IPS-15b (cell line): ENCODE measurements around the gene ANKS1A.

Experiments used
- H3K27me3 ChIP-seq: one replicate; pipeline ENCODE4 v1.6.1; 2013; ENCODE audit warnings: low read length; ENCODE audit not compliant: control insufficient read depth, insufficient read depth
- H3K36me3 ChIP-seq: one replicate; pipeline ENCODE4 v1.6.1; 2013; ENCODE audit warnings: low read length; ENCODE audit not compliant: control insufficient read depth, insufficient read depth
- H3K4me1 ChIP-seq: one replicate; pipeline ENCODE4 v1.6.1; 2013; ENCODE audit warnings: mild to moderate bottlenecking, low read length; ENCODE audit not compliant: control insufficient read depth, insufficient read depth
- H3K4me3 ChIP-seq: one replicate; pipeline ENCODE4 v1.5.1; 2013; ENCODE audit warnings: low read depth, low read length
- H3K9ac ChIP-seq: one replicate; pipeline ENCODE4 v1.6.1; 2013; ENCODE audit warnings: low read depth, mild to moderate bottlenecking, low read length
- H3K9me3 ChIP-seq: one replicate; pipeline ENCODE4 v1.6.1; 2013; ENCODE audit warnings: mild to moderate bottlenecking, low read length; ENCODE audit not compliant: control insufficient read depth, insufficient read depth

ANKS1A gene

DNA sequence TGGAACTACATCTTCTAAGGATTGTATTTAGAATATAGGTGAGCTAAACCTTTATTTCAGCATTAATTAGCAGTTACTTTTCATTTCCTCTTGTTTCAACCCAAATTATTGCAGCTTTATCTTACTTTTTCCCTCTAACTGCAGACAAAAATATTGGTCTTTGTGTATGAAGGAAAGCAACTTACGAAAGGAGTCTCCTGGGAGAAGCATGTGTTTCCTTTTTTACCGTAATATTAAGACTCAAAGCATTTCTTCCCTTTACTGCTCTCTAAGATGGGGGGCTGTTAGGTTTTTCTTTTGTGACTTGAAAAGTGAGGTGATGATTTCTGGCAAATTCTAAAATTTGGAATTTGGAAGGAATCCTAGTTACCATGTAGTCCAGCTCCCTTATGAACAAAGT, 141.0 kb downstream of the ANKS1A start:
- H3K9ac ChIP-seq: no peak overlapping the region

DNA sequence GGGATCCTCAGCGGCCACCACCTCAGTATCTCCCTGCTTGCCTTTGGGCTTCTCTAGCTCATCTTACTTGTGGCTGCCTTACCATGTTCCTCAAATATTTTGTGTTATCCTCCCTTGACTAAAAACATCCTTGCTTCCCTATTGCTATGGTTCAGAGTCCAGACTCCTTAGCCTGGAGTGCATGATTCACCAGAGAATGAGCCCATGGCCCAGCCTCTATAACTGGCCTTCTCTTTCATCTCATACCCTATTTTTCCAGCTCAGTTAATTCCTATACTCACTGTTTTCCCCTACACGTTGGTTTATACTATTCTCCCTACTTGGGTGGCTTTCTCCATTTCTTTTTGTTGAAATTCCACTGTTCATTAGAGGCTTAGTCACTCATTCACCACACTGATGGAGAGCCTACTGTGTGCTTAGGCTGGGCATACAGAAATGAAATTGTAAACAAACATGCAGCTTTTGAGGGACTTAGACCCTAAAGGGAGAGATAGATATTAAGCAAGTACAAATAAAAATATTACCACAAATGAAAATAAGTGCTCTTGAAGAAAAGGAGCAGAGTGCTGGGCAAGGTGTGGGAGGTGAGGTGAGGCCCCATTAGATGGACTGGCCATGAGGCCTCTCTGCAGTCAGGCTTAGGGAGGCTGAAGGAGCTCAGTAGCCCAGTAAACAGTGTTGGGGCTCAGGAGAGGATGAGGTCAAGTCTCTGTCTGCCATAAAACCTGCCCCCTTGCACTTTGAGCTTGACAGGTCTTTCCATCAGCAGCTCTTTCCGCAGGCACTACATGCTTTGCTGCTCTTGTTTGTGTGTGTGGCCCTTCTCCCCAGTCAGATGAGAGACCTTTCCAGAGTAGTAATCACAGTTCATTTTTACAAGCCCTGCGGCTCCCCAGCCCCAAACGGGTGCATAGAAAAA, 142.8 kb downstream of the ANKS1A start:
- no peaks in the 10 kb centered on the region for H3K27me3 ChIP-seq
- no peak overlapping the region for H3K4me3 ChIP-seq
- peaks cover 39% of the 10 kb centered on the region for H3K4me1 ChIP-seq

More for the DNA sequence above, 141.0 kb downstream of the ANKS1A start:
- no peaks in the 10 kb centered on the region for H3K27me3 ChIP-seq
- peaks cover 34% of the 10 kb centered on the region for H3K4me1 ChIP-seq
- H3K4me3 ChIP-seq: no peak overlapping the region
- no peaks in the 10 kb centered on the region for H3K9me3 ChIP-seq
- H3K36me3 ChIP-seq: peaks cover 4% of the 10 kb centered on the region

GRCh38 chr6:35033683-35034082, 144.6 kb downstream of the ANKS1A start:
- Histone ChIP-seq H3K4me1 (peaks cover 41% of the 10 kb centered on the region), H3K4me3 (no peak overlapping the region), H3K9me3 (no peaks in the 10 kb centered on the region), H3K9ac (no peak overlapping the region), H3K27me3 (no peaks in the 10 kb centered on the region), H3K36me3 (peaks cover 4% of the 10 kb centered on the region)

More for the DNA sequence above, 142.8 kb downstream of the ANKS1A start:
- no peaks in the 10 kb centered on the region for H3K9me3 ChIP-seq
- H3K36me3 ChIP-seq: peaks cover 4% of the 10 kb centered on the region
- no peak overlapping the region for H3K9ac ChIP-seq

GRCh38 chr6:35034411-35035191, 145.5 kb downstream of the ANKS1A start:
- Histone ChIP-seq H3K4me3 (no peak overlapping the region), H3K9me3 (no peaks in the 10 kb centered on the region), H3K36me3 (peaks cover 4% of the 10 kb centered on the region), H3K27me3 (no peaks in the 10 kb centered on the region), H3K4me1 (peaks cover 41% of the 10 kb centered on the region), H3K9ac (no peak overlapping the region)

GRCh38 chr6:35035481-35036030, 146.5 kb downstream of the ANKS1A start:
- Histone ChIP-seq H3K4me1 (peaks cover 41% of the 10 kb centered on the region), H3K9me3 (no peaks in the 10 kb centered on the region), H3K36me3 (peaks cover 4% of the 10 kb centered on the region), H3K4me3 (no peak overlapping the region), H3K27me3 (no peaks in the 10 kb centered on the region), H3K9ac (no peak overlapping the region)

DNA sequence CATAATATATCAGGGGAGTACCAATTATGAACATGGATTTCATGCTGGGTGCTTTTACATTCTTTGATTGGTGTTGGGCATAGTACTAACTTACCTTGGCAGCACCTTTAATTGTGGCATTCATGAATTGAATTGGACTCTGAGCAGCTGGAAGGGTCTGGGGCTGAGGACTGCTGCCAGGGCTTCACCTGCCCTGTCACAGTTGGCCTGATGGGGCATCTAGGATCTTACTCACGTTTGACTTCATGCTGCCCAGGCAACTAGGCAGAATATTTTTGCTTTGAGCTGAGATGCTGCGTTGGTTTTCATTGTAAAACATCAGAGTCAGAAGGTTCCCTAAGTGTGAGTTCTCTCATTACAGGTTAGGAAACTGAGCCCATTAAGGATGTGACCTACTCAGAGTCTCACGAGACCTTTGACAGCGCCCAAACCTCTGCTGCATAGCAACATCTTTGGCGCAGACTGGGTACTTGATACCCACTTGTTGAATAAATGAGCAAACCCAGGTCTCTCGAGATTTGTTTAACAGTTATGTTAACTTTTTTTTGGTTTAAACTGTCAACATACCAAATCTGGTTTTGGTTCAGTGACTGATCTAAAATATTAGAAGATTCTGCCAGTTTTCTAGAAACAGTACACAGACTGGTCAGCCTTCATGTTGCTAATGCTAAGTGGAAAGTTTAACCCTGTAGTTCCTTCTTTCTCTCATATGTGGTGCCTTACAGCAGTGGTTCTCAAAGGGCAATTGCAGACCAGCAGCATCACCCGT, 147.2 kb downstream of the ANKS1A start:
- Histone ChIP-seq H3K27me3 (no peaks in the 10 kb centered on the region), H3K9me3 (no peaks in the 10 kb centered on the region), H3K4me1 (peaks cover 41% of the 10 kb centered on the region), H3K36me3 (peaks cover 4% of the 10 kb centered on the region), H3K9ac (no peak overlapping the region), H3K4me3 (no peak overlapping the region)

DNA sequence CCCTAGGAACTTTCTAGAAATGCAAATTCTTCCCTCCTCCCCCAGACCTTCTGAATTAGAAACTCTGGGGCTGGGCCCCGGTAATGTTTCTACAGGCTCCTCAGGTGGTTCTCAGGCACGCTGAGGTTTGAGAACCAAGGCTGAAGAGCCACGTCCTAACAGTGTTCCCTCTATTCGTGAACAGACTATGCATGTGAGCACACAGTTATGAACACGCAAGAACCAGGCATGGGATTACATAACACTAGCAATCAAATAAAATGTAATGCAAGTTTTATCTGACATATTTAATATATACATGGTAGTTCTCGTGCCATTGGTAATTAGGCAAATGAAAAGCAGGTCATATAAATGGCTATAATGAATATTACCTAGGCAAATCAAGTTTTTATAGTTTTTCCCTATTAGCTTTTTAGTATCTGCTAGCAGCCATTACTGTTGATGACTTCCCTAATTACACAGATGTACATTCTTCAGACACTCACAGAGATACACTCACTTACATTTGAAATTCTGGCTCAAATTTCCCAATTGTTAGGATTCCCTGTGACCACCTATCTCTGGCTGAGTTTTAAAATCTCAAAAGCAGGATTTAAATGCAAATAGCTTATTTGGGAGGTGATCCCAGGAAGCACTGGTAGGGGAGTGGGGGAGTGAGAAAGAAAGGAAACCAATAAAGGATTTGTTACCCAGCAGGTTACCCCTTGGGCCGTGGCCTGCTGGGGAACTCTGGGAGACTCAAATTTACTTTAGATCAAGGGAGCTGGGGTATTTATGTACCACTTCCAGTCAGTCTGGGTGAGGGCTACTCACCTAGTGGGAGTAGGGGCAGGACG, 148.0 kb downstream of the ANKS1A start:
- Histone ChIP-seq H3K9ac (peak overlapping the region; percentile 56), H3K27me3 (no peaks in the 10 kb centered on the region), H3K4me3 (peak overlapping the region; percentile 6), H3K4me1 (peaks cover 41% of the 10 kb centered on the region), H3K9me3 (no peaks in the 10 kb centered on the region), H3K36me3 (peaks cover 4% of the 10 kb centered on the region)

- Histone ChIP-seq H3K9ac (peak overlapping the region; percentile 56), H3K36me3 (peaks cover 4% of the 10 kb centered on the region), H3K4me3 (peak overlapping the region; percentile 6), H3K4me1 (peaks cover 41% of the 10 kb centered on the region), H3K27me3 (no peaks in the 10 kb centered on the region), H3K9me3 (no peaks in the 10 kb centered on the region)
Observed at GRCh38 chr6:35037664-35038038, 148.6 kb downstream of the ANKS1A start.

DNA sequence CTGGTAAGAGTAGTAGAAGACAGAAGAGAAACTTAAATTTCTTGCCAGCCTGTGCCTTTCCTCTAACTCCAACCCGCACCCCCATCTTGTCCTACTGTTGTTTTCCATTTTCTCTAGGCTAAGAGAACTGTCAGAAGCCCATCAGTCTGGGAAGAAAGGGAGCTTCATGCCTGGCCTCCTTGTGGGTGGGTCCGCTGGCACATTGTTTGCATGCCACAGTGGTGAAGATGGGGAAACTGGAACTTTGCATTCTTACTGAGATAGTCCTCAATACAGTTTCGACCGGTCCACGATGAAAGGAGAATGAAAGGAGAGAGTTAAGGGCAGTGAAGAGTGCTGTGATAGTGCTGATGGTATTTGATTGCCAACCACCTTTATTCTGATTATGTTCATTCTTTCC, 149.0 kb downstream of the ANKS1A start:
- Histone ChIP-seq H3K9me3 (no peaks in the 10 kb centered on the region), H3K27me3 (no peaks in the 10 kb centered on the region), H3K36me3 (peaks cover 4% of the 10 kb centered on the region), H3K4me3 (no peak overlapping the region), H3K9ac (peak overlapping the region; percentile 24), H3K4me1 (peaks cover 45% of the 10 kb centered on the region)

DNA sequence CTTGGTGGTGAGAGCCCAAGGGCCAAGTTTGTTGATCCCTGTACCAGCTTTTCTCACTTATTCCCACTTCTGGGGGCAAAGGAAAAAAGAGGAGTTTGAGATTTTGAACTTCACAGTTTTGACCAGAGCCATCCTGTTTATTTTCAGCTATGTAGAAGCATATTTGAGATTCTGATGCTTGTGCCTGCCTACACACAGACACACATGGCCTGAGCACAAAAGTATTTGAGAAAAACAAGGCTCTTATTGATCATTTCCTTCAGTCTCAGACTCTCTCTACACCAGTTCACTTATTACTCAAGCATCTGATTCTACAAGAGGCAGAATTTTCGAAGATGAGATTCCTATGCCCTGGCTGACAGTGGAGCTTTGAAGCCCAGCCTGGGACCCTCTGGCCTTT, 151.3 kb downstream of the ANKS1A start:
- H3K9me3 ChIP-seq: no peaks in the 10 kb centered on the region
- no peak overlapping the region for H3K4me3 ChIP-seq
- no peaks in the 10 kb centered on the region for H3K36me3 ChIP-seq
- no peak overlapping the region for H3K9ac ChIP-seq
- H3K4me1 ChIP-seq: peaks cover 48% of the 10 kb centered on the region
- no peaks in the 10 kb centered on the region for H3K27me3 ChIP-seq
